GM18873 (cell line): Measurements from ENCODE around the gene ITPRID2.
"Not testable (repeated sequence)": the region's sequence is repeated elsewhere in the genome, so short reads cannot be mapped to it uniquely, and the experiment has no call there.

Experiments
- ATAC-seq: cut with Tn5 transposase; IDR thresholded peaks from one replicate; pipeline ENCODE4 v1.9.1; 2021; ENCODE audit warnings: mild to moderate bottlenecking, moderate library complexity, moderate number of reproducible peaks; ENCODE audit not compliant: unreplicated experiment, low FRiP score

The ITPRID2 gene

GRCh38 chr2:181915102-181915501, 23.6 kb downstream of the ITPRID2 start:
- no peak for ATAC-seq

- no peak for ATAC-seq
Measured at GRCh38 chr2:181916726-181917718, 25.5 kb downstream of the ITPRID2 start.

DNA sequence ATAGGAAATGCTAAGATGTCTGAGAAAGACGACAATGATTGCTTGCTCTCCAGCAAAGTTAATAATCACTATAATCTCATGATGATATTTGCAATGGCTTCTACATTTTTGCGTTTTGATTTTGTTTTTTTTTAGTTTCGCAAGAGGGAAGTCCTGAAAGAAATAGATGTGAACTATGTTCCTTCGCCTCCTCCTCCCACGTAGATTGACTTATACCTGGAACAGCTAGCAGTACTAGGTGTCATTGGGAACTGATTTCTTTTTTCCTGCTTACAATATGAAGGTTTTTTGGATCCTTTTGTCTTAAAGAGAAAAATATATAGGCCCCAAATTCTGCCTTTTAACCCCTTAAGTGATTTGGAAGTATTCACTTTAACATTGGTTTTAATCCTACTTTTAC, 26.7 kb downstream of the ITPRID2 start:
- ATAC-seq = no peak

DNA sequence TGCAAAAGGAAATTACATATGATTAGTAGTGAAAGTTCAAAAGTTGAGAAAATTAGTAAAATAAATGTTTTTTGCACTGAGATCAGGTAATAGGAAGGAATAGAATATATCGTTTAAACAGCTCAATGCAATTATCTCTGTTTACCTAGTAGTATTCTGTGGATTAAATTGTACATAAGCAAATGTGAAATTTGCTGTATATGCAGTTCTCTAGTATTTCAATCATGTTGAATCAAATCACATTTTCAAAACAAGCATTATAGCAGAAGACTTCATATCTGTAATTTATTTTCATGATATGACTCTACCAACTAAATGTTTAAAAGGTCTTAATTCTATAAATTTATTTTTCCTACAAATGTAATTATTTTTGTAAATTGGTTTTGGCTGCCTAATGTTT, 31.6 kb downstream of the ITPRID2 start:
- ATAC-seq = no peak

DNA sequence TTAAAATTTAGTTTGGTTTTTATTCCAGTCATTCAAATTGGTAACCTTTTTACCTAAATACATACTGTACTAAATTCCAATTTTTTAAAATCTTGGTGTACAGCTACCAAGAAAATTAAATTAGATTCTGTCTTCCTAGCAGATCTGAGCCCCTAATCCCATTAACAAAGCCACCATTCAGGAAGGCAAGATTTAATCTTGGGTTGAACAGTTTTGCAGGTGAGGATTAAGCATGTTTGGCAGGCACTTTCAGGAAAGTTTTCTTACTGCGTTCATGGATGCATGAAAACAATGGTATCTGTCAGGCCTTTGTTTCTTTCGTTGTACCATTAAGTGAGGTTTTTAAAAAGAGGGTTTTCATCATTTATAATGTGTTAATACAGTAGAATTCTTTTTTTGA, 32.8 kb downstream of the ITPRID2 start:
- no peak for ATAC-seq

DNA sequence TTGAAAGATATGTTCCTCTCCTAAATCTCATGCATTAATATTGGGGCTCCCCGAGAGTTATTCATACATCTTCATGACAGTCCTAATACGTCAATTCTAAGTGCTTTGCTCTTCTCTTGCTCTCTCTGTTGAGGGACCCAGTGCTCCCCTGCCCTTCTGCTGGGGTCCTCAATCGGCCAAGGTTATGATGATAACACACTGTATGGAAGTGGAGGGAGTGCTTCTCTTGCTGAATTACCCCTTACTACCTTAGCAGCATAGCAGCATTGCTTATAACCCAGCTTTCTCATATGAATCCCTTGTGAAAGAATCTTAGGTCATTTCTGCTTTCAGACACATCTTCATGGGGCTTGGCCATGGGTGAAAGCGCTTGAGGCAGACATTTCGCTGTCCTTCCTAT, 43.2 kb downstream of the ITPRID2 start:
- no peak for ATAC-seq

GRCh38 chr2:181937473-181937872, 45.9 kb downstream of the ITPRID2 start:
- ATAC-seq = no peak

DNA sequence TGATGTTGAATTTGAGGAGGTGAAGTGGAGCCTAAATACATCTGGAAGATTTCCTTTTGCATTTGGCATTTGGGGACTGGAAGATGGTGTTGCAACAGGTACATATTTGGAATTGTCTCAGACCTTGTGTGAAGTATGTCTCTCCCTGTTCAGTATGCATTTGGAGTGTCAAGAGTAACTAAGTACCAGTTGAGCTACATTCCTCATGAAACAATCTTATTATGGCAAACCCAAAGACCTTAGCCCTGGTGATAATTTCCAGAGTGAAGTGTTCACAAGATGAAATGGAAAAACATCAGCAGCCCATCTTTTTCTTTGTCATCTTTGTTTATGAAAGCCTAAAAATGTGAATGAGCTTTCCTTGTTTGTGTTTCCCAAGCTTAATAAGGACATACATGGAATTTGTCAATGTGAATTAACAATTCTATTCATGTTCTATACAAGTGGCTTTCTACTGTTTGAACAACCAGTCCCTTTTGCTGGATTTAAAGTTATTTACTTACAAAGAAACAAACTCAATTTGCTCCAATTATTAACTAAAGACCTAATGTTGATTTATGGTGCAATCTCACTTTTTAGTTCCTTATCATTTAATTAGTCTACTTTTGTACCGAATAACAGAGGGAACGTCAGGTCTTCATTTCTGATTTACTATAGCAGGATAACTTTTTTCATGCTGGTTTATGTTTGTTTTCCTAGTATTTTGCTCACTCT, 52.0 kb downstream of the ITPRID2 start:
- no peak for ATAC-seq

DNA sequence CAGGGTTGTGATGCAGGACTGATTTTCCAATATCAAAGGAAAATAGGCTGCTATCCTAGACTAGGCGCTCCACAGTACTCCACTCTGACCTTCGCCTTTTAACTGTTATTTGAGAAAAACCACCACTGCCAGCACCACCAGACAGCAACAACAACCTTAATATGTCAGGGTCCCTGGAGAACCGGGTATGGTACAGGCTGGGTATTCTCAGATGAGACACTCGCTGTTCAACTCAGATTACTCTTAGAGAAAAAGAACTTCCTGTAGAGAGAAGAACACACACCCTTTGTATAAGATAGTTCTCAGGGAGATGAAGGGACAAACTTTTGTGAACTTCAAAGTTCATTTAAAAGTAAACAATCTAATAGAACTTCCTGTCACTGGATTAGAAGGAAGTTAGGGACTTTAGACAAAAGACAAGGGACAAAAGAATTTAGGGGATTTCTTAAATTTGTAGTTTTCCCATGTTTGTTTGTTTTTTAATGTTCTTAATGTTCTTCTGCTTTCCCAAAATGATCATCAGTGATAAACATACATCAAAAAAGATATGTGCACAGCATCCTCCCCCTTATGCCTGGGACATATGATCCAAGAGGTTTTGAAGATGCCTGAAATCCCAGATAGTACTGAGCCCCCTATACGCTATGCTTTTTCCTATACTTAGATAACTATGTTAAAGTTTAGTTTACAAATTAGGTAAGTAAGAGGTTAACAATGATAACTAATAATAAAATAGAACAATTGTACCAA, 52.8 kb downstream of the ITPRID2 start:
- no peak for ATAC-seq

DNA sequence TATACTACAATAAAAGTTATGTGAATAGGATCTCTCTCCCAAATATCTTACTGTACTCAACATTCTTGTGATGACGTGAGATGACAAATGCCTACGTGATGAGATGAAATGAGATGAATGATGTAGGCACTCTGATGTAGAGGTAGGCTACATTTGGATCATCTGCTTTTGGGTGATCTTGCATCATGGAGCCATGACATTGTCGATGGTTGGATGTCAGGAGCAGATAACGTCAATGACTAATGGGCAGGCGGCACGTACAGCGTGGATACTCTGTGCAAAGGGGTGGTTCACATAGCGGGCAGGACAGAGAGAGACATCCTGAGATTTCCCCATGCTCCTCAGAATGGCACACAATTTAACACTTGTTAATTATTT, 53.4 kb downstream of the ITPRID2 start:
- ATAC-seq = no peak

DNA sequence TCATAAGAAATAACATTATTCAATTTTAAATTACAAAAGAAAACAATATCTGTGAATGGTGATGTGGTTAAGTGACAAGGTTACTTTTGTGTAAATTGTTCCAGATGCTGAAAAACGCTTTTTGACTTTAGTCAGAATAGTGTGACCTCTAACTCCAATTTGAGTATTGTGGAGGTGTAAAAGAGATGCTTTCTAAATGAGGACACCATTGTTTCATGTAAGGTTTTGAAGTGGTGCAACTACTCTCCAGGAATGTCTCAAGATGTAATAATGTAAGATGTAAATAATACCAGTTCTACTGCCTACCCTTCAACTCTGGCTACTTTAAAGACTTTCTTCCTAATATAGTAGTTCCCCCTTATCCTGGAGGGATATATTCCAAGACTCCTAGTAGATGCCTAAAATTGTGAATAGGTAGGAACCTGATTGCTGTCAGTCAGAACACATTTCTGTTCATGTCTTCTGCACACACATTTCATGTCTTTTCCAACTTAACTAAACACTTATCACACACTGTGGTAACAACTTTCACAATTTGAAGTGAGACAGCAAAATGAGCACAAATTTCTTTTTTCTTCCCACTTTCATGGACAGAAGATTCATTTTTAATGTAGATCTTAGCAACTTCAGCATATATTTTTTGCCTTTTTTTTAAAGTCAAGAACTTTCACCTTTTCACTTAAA, 55.1 kb downstream of the ITPRID2 start:
- ATAC-seq = no peak

DNA sequence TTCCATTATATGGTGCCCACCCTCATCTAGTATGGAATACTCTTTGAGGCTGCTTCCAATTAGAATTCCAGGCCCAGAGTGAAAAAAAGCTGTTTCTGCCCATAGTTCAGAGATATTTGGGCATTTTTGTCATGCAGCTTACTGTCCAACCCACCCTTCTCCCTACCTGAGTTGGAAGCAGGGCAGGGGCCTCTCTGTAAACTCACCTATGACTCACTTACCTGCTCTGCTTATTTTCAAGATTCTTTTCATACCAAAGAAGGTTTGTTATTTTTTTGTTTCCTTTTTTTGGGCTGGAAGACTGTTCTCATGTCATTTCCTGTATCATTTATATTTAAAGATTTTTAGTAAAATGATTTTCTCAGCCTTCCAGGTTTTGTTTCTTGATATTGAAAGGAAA, 55.7 kb downstream of the ITPRID2 start:
- ATAC-seq = no peak

DNA sequence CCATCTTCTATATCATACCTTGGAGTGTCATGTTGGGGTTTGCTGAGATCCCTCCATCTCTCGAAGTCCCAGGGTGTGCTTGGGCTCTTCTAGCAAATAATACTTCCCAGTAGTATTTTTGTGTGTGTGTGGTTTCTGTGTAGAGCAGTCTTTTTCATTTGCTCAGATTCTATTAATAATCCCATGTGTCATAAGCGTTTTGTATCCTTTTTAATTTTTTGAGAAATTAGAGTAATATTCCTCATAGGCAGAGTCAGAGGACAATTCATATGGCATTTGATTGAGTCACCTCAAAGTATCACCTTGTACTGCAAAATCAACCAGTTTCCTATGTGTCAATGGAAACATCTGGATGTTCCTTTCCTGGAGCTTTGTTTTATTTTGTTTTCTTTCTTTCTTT, 56.7 kb downstream of the ITPRID2 start:
- no peak for ATAC-seq

DNA sequence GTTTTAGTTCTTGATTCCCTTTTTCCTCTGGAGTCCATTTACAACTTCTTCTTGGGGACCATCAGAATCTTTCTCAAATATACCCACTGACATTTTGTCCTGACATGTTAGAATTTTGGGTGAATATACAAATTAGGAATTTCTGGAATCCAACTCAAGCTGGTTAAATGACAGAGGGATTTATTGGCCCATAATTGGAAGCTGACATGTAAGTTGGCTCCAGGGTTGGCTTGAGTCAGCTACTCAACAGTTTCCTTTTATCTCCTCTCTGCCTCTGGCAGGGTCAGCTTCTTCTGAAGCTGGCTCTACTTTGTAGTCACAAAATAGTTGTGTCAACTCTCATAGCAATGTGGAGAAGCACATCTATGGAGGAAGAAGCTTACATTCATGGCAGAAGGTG, 57.5 kb downstream of the ITPRID2 start:
- ATAC-seq = no peak

DNA sequence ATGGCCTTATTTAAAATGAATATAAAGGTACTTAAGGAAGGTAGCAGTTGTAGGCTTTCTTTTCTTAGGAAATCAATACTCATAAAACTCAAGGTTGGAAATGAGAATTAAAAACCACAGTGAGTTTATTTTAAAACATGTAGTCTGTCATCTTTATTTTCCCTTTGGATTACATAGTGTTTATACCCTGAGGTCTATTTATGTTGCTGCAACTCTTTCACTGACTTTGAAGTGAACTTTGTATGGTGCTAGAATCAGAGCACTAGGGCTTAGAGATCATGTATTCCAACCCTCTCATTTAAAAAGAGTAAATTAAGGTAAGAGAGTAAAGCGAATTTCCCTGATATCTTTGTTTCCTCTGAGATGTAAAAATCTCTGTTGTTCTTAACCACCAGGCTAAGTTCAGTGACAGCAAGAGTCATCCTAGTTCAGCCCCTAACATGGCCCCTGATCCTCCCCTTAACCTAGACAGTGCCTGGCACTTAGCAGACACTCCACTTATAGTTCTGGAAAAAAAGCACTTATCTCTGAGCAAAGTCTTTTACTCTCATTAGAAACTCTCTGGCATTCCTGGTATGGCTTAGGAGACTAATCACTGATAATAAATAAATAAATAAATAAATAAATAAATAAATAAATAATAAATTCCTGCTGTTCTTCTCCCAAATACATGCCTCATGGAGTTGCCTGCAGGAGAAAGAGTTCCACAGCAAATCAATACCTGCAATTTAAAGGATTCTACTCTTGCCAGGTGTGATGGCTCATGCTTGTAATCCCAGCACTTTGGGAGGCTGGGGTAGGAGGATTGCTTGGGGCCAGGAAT, 61.1 kb downstream of the ITPRID2 start:
- no peak for ATAC-seq

GRCh38 chr2:181953881-181954537, 62.5 kb downstream of the ITPRID2 start:
- no peak for ATAC-seq

DNA sequence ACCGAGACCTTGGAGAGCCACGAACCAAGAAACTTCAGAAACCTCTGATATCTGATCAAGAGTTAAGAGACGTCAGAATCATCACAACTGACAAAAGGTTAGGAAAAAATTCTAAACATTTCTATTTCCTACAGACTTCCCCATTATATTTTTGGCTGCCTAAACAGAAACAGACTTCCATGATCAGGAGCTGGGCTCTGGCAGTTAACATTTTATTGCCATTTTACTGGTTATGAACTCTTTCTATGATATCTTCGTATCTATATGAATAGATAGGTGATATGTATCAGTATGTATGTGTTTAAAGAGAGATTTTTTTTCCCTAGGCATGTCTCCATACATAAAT, 63.0 kb downstream of the ITPRID2 start:
- no peak for ATAC-seq

GRCh38 chr2:181955010-181955409, 63.5 kb downstream of the ITPRID2 start:
- no peak for ATAC-seq

- ATAC-seq = not testable (repeated sequence)
Measured at GRCh38 chr2:181955866-181956265, 64.3 kb downstream of the ITPRID2 start.
